NCI-H187 (cell line): ENCODE measurements around the gene PLP1.
"Not testable (repeated sequence)": the region's sequence is repeated elsewhere in the genome, so short reads cannot be mapped to it uniquely, and the experiment has no call there.

Experiments used
- DNase-seq, 2 experiments: peaks; one replicate each; lab custom pipeline; 2025; lab: John Stamatoyannopoulos, UW

PLP1 gene, protein sequence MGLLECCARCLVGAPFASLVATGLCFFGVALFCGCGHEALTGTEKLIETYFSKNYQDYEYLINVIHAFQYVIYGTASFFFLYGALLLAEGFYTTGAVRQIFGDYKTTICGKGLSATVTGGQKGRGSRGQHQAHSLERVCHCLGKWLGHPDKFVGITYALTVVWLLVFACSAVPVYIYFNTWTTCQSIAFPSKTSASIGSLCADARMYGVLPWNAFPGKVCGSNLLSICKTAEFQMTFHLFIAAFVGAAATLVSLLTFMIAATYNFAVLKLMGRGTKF

DNA sequence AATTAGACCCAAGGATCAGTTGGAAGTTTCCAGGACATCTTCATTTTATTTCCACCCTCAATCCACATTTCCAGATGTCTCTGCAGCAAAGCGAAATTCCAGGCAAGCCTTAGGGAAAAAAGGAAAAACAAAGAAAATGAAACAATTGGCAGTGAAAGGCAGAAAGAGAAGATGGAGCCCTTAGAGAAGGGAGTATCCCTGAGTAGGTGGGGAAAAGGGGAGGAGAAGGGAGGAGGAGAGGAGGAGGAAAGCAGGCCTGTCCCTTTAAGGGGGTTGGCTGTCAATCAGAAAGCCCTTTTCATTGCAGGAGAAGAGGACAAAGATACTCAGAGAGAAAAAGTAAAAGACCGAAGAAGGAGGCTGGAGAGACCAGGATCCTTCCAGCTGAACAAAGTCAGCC is at the start of gene PLP1:
Gene PLP1, plus strand, starts transcription at position 295 of the 400 bp plus-strand sequence. CDS start 156 bp downstream, outside the sequence.
- no peak for DNase-seq

DNA sequence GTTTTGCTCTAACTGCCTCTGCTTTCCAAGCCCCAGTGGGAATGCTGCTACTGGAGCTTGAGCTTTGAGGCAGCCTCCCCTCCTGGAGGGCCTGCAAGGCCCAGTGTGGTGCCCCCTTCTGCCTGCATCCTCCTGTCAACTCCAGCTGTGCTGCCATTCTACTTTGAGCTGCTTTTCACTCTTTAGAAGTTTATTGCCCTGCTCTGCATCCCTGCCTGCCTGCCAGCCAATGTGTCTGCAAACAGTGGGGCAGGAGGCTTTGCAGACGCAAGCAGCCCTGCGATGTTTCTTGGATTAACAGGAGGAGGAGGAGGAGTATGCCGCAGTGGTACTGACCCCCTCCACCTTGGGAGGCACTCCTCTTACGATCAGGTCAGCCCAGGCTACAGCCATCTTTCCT is 49.5 kb upstream of the PLP1 start:
- no peak for DNase-seq

DNA sequence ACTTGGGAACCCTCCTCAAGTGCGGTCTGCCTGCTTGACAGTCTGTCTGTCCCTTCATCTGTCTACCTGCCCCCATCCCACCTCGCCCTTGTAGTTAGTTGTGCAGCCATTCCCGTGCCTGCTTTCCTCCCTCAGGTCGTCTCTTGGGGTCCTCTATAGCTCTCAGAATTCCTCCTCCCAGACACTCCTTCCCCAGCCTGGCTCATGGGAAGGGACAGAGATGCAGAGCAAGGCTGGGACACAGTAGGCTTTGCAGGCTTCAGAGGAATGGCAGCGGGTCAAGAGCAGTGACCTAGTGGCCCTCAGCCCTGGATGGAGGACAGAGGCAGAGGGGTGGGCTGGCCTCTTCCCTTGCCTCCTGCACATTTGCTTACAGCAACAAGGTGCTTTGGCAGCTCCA is 47.6 kb upstream of the PLP1 start:
- no peak for DNase-seq

DNA sequence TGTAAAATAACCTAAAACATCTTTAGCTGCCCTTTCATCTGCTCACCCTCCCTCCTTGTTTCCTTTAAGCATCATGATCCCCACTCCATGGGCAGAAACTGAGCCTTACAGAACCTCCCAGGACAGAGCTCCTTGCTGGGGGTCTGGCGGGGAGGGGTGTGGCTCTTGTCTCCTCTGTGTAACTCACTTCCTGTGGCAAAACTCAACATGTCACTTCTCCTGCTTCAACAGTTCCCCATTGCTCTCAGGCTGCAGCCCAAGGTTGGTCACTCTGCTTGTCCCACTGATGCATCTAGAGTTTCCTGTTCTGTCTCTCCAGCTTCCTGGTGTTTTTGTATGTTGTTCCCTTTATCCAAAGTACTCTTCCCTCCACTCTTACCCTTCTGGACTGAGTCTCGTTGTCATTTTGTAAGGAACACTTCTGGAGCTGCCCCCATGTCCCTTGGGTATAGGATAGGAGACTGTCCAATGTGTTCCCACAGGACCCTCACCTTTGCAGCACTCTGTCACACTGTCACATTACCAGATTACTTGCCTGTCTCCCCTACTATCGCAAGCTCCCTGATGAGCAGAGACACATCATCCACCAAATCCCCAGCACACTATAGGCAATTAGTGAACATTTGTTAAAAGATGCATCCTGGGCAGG is 46.4 kb upstream of the PLP1 start:
- no peak for DNase-seq

DNA sequence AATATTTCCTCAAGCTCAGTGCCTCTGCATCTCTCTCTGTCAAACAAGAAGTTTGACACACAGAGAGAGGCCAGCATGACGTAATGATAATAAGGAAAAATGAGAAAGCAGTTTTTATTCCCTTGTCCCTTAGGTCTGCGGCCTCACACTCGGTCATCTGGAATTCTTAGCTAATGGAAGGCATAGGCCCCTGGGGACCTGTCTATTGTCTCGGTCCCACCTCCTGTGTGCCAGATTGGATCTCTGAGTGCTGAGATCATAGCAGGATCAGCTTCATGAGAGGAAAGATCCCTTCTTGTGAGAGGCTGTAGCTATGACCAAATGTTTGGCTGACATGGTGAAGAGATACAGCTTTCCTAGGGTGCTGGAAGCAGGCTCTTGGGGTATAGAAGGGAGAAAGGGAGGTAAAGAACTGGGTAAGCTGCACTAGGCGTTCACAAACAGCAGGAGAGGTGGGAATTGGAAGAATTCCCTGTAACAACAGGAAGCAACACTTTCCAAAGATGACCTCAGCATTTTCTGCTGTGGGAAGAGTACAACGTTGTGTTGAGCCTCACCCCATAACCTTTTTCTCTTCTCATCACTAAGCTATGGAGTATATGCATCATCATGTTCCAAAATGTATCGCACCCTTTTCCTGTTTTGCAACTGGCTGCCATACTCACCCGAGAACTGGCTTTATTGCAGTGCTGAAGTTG is 45.7 kb upstream of the PLP1 start:
- DNase-seq, result no peak

DNA sequence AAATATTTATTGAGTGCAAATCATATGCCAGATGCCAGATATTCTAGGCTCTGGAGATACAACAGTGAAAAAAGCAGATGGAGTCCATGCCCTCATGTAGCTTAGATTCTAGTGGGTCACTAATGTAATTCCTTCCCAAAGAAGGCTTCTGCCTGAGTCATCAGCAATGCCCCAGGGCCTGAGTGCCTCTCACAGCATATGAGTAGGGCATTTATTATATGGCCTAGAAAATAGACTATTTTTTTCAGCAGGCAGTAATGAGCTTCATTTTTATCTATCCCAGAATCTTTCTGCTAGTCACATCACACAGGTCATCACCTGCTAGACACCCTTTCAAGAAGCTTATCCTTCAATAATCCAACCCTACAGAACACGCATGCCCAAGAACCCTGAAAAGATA is 43.6 kb upstream of the PLP1 start:
- DNase-seq, result no peak

DNA sequence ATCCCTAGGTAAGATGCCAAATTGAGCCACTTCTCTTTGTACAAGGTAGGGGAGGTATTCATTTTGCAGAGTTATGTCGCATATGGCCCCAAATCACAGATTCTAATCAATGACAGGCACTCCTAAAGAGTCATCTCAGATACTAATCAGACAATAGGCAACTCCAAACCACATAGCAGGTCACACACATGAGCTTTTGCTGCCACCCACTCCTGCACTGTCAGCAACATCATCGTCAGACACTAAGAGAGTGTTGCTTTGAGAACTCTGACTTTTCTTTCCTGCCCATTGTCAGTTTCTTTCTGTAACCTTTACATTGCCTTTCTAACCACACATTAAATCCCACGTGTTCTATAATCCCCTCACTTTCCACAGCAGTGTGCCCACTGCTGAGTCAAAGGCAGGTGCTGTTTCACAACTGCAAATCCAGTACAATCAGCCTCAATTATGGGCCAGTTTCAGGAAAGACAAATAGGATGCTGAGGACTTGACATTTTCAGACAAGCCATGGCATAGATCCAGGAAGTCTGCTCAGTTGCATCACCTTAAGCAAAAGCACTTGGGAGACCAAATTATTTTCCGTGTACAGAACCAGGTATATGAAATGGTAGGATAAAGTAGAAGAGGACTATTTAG is 42.4 kb upstream of the PLP1 start:
- no peak for DNase-seq

DNA sequence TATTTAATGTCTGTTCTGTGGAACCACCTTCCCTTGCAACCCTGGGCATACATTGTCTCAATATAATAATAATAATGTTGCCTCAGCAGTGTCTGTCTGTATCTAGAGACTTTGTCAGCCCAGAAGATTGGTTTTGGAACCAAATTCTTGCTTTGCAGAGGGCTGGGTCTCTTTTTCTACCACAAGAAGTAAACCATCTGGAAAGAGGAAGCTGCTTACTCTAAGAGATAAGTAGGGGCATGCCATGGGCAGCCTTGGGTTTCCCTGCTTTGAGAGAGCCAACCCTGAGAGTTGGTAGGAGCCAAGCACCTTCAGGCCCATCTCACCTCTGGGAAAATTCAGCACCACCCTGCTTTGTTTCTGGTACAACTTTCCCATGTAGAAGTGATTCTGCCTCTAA is 38.9 kb upstream of the PLP1 start:
- no peak for DNase-seq

DNA sequence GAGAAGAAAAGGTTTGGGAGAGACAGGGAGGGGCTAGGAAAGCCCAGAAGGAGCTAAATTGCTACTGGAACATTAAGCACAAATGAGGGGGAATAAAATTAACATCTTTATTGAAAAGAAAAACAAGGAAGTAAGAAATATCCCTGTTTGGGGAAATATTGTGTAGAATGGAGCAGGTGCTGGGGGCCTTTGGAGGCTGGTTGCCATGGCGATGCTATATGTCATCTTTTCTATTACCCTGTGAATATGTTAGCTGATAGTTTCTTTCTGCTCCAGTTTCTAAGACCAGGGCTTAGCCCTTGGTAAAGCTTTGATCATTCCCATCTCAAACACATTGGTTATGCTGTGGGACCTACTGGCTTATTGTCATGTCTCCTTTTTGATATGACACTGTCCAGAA is 37.2 kb upstream of the PLP1 start:
- DNase-seq, result no peak

DNA sequence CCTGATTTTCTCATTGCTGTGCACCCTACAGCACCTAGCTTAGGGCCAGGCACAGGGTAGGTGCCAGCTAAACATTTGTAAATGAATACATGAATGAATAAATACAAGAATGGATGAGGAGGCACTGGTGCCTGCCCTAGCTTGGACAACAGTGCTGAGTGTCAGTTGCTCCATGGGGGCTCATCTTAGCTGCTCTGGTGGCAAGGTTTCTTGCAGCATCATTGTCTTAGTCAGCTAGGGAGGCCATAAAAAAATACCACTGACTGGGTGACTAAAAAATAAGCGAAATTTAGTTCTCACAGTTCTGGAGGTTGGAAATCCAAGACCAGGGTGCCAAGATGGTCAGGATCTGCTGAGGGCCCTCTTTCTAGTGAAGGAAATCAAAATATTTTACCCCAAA is 34.8 kb upstream of the PLP1 start:
- no peak for DNase-seq

DNA sequence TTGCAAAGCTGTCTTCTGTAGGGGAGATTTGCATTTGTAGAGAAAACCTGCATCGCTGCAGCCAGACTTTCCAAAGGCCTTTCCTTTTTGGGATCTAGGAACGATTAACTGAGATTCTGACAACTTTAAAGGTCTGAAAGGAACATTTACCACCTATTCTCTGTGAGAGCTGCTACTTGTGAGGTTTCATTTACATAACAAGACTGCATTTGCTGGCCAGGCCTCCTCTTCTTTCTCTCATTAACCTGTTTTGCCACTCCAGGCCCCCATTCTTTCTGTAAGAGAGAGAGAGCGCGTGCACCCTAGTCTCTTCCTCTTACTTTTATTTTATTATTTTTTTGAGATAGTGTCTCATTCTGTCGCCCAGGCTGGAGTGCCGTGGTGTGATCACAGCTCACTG is 34.3 kb upstream of the PLP1 start:
- DNase-seq, result no peak

DNA sequence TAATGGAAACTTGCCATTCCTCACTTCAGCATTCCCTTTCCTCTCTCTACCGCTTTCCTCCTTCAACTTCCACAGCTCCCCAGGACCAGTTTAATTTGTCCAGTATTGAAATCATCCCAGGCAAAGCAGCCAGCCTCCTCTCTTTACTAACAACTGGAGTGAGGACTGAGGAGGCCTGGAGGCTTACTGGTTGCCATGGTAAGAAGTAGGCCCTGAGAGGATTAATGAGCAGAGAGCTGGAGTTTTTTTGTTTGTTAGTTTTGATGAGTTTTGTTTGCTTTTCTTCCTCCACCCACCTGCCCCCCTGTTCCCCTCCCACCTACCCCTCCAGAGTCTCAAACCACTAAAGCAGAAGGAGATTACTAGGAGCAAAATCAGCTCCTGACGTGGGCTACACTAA is 29.5 kb upstream of the PLP1 start:
- DNase-seq, result no peak

DNA sequence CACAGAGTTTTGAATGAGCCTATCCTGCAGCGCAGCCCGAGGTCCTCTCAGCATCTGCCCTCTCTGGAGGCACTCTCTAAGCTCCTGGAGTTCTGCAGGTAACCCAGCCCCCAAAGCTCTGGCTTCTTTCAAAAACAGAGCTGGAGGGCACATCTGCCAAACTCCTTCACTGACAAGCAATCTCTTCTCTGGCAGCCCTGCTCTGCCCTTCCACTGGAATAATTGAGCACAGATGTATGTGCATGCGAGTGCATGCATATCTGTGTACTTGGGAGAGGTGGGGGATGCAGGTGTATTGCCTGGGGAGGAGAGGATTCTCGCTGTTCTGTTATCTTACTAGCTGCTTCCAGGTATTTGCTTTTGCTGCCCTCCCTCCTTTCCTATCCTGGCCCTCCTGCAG is 22.2 kb upstream of the PLP1 start:
- no peak for DNase-seq

DNA sequence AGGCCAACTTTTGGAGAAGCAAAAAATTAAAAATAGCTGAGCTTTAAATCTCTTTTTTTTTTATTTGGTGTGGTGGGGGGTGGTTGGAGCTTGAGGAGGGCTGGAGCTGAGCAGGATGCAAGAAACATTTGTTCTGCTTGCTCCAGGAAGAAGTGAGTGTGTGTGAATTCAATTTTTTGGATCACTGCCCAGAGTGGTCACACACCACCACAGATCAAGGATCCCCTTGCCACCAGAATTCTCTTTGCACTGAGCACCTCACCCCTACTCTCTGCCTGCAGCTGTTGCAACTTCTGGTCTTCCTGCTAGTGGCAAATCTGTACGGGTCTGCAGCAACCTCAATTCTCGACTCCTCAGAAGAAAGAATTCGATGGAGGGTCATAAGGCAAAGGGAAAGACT is 19.9 kb upstream of the PLP1 start:
- peak in 1 of 2 experiments; percentile 20 for DNase-seq

DNA sequence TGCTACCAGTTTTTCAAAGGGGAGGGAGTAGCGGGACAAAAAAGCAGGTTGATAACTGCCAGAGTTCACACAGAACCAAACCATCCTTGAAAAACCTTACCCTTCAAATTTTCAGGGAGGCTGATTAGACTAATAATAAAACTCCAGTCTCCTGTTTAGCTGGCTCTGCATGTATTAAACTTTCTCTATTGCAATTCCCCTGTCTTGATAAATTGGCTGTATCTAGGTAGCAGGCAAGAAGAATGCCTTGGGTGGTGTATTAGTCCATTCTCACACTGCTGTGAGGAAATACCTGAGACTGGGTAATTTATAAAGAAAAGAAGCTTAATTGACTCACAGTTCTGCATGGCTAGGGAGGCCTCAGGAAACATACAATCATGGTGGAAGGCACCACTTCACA is 18.1 kb upstream of the PLP1 start:
- DNase-seq, result no peak

DNA sequence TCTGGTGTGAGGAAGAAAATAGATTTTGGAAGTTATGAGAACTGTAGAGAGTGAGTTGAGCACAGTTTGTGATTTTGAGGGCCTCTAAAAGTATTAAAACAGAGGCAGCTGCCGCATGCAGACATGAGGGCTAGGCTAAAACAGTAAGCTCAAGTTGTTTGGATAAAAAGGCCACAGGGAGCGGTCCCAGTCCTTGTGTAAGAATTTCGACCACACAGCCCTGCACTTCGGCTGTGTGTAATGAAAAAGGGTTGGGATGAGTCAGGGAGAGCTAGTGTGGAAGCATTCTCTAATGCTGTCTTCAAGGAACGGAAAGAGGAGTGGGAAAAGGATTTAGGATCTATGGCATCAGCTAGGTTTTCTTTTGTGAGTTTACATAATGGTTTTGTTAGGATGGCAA is 13.1 kb upstream of the PLP1 start:
- not testable (repeated sequence) for DNase-seq

DNA sequence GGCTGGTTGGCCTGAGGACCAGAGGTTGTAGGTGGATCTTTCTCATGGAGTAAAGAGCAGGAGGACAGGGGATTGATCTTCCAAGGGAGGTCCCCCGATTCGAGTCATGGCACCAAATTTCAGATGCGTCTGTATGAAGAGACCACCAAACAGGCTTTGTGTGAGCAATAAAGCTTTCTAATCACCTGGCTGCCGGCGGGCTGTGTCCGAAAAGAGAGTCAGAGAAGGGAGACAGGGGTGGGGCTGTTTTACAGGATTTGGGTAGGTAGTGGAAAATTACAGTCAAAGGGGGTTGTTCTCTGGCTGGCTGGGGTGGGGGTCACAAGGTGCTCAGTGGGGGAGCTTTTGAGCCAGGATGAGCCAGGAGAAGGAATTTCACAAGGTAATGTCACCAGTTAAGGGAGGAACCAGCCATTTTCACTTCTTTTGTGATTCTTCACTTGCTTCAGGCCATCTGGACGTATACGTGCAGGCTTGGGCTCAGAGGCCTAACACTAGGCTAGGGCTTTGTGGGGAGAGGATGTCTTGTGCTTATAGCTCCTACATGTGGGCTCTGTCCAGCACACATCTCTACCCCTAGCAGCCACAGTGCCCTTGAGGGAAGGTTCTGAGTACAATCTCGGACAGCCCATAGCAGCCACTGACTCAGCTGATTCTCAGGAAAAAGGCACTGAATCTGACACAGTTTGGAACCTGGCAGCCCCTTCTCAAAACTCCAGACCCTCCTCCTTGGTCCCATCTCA is 9.7 kb upstream of the PLP1 start:
- DNase-seq, result not testable (repeated sequence)

DNA sequence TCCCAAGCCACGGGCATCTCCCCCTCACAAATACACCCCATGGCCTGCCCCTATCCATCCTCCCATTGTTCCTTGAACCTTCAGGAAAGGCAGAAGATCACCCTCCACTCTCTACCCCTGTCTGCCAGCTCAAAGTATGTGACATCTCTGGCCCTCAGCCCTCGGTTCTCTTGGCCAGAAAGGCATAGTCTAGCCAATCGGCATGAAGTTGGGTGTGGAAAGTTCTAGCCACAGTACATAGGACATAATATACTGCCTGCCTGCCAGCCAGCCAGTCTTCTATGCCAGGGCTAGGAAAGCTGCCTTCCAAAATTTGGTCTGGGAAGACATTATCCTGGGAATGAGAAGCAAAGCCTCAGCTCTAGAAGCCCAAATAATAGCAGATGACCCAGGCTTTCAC is 3.2 kb upstream of the PLP1 start:
- no peak for DNase-seq

DNA sequence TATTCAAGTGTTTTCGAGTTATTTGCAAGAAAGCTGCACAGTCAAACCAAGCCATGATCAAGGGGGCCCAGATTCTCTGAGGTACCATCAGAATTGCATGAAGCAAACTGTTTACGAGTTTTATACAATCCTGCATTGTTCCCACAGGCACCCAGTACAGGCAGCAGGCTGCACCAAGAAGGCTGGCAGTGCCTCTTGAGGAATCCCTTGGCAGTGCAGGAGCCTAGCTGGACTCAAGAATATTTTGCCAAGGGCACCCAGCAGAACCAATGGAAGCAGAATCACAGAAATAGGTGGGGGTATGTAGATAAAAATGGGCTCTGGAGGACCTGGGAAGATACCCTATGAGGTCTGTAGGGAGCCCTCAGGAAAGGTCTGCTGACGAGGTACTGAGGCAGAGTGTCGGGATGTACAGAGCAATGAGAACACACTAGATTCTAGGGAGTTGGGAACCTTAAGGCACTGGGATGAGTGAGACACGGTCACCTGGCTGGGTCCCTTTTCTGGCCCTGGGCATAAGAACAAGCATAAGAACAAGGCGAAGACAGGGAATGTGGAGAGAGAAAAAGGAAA is 2.5 kb upstream of the PLP1 start:
- DNase-seq, result no peak

DNA sequence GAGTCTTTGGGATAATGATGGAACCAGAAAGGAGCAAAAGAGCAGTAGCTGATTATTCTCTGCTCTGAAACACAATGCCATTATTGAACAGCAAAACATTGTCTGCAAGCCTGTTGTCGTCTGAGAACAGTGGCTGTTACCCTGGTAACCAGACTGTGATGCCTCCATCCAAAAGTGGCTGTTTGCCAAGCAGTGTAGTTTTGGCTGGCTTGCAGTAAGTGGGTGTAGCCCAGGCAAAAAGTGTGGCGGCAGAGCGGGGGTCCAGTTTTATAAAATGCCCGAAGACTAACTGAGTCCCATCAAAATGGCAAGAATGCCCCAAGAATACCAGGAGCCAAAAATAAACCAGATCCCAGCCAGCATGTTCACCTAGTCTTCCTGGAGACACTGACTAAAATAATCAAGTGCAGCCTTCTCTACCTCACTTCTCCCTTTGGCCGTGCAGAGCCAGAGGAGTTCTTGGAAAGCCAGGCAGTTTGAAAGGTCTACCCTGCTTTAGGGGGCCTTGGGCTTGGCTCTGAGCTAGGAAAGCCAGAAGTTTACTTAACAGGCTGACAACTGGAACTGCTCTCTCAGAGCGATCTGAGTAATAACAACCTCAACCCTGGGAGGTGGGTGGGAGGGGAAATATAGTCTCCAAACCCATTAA is 2.6 kb downstream of the PLP1 start:
- DNase-seq, result no peak

DNA sequence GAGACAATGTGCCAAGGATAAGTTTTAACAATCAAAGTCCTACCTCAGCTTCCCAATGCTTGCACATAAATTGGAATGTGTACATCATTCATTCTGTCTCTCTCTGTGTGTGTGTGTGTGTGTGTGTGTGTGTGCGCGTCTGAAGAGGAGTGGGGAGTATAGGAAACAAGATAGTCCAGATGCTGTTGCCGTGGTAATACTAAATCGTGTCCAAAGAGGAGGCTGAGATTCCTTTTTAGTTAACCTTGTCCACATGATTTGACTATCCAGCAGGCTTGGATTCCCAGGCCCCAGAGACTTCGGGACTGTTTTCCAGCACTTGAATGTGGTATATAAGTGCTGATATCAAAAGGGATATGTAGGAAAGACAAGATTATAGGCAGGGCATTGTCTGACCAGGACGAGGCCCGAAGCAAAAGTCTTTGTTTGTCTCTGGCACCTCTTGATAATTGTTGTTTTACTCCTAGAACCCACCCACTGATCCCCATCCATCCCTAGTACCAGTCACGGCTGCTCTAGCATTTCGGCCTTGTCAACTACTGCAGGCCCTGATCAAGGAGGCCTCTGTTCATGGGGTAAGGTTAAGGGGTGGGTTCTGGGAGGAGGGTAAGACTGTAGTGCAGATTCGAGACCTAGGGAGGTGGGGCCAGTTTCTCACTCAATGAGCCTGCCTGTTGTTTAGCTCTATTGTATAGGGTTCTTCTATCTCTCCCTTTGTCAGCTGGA is 3.9 kb downstream of the PLP1 start:
- DNase-seq, result no peak
